GM18511 (cell line): ENCODE results near the gene ZBTB40.

Experiments used
- ATAC-seq: cut with Tn5 transposase; IDR thresholded peaks from one replicate; pipeline ENCODE4 v1.9.1; 2021; ENCODE audit warnings: mild to moderate bottlenecking, moderate library complexity; ENCODE audit not compliant: unreplicated experiment

ZBTB40 gene

GRCh38 chr1:22431965-22432364, 19.7 kb upstream of the ZBTB40 start:
- no peak for ATAC-seq

DNA sequence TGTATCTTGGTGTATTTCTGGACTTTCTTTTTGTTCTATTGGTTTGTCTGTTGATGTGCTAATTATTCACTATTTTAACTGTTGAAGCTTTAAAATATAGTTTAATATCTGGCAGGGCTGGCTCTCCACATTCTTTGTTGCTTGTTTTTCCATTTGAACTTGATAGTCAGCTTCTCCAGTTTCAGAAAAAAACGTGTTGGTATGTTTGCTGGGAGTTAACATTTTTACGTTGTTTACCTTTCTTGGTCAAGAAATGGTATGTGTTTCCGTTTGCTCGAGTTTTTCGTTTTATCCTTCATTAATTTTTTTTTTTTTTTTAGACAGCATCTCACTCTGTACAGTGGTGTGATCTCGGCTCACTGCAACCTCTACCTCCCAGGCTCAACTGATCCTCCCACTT, 16.9 kb upstream of the ZBTB40 start:
- no peak for ATAC-seq

- ATAC-seq = no peak
Observed at GRCh38 chr1:22436948-22437347, 14.7 kb upstream of the ZBTB40 start.

DNA sequence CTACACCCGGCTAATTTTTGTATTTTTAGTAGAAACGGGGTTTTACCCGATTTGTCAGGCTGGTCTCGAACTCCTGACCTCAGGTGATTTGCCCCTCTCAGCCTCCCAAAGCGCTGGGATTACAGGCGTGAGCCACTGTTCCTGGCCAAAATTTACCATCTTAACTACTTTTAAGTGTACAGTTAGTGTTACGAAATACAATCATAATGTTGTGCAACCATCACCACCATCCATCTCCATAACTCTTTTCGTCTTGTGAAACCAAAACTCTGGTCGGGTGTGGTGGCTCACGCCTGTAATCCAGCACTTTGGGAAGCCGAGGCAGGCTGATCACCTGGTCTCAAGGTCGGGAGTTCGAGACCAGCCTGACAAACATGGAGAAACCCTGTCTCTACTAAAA, 14.1 kb upstream of the ZBTB40 start:
- no peak for ATAC-seq

DNA sequence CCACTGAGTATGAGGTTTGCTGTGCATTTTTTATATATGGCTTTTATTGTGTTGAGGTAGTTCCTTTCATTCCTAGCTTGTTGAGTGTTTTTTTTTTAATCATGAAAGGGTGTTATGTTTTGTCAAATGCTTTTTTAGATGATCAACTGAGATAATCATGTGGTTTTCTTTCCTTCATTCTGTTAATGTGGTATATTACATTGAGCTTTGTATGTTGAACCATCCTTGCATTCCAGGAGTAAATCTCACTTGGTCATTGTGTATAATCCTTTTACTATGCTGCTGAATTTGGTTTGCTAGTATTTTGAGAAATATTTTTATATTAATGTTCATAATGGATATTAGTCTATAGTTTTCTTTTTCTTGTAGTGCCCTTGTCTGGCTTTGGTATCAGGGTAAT, 11.1 kb upstream of the ZBTB40 start:
- no peak for ATAC-seq

GRCh38 chr1:22442212-22442894, 9.3 kb upstream of the ZBTB40 start:
- ATAC-seq = no peak

DNA sequence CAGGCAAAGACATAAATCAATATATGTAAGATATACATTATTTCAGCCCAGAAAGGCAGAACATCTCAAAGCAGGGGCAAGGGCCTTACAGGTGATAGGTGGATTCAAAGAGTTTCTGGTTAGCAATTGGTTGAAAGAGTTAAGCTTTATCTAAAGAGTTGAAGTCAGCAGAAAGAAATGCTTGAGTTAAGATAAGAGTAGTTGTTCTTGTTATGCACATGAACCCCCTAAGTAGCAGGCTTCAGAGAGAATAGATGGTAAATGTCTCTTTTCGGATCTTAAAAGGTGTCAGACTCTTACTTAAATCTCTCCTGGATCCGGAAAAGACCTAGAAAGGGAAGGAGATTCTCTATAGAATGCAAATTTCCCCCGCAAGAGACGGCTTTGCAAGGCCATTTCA, 8.3 kb upstream of the ZBTB40 start:
- ATAC-seq = no peak

DNA sequence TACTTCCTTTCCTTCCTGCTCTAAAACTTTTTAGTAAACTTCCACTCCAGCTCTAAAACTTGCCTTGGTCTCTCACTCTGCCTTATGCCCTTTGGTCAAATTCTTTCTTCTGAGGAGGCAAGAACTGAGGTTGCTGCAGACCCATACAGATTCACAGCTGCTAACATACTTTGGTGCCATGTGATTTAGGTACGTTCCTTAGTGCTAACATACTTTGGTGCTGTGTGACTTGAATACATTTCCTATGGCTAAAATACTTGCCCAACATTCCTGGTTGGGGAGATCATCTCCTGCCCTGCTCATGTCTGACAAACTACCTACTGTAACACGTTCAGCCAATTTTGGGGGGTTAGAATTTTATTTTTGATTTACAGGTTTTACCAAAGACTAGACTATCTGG, 6.8 kb upstream of the ZBTB40 start:
- no peak for ATAC-seq

GRCh38 chr1:22447621-22448111, 4.0 kb upstream of the ZBTB40 start:
- no peak for ATAC-seq

DNA sequence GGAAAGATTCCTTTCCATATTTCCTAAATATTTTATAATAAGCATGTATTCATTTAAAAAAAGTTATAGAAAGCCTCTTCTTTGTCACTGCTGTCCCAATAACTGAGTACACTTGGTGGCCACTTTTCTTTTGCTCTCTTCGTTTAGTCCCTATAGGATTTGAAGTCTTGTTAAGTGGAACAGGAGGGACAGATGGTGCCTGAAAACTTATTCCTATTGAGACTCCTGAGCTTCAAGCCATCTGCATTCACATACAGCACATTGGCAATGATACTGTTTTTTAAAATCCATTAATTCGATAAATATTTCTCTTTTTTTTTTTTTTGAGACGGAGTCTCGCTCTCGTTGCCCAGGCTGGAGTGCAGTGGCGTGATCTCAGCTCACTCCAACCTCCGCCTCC, 2.0 kb upstream of the ZBTB40 start:
- no peak for ATAC-seq

DNA sequence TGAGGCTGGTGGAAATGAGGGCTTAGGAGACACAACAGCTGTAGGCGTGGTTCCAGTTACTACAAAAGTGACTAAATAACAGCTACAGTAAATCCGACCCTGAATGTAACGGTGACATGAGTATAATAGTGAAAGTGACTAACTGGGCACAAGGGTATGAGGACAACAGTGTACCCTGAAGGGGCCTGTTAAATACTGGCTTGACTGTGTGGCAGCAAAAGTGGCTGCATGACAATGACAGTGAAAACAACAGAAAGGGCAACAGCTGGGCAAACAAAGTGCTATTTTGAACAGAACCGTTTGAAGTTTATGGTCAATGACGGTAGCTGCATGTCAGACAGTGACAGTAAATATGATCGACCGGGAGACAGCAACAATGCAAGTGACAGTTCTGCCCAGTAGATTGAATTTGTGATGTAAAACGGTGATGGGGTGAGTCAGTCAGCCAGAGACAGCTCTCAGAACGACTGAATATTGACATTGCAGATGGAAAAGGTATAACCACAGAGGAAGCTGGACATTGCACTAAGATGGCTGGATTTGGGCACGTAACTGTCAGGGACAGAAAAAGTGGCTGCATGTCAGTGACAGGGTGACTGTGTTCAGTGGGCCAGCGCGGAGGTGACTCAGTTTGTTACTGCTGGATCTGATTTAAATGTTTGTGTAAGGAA, 1.2 kb upstream of the ZBTB40 start:
- ATAC-seq = no peak

DNA sequence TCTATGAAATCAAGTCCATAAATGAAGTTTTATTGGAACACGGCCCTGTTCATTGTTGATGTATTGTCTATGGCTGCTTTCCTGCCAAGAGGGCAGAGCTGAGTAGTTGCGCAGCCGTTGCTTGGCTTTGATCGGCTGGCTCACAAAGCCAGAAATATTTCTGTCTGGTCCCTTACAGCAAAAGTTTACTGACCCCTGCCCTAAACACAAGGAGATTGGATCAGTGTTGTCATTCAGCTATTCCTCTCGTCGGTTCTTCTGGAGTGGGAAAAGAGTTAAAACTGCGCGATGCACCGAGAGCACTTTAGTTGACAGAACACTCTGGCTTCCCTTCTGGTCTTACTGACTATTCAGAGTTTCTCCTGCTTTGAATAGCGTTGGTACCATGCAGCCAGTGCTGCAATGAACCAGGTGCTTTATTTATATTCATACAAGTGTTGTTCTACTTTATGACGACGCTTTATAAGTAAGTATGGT, 868 bp downstream of the ZBTB40 start:
- ATAC-seq = peak; percentile 22

- no peak for ATAC-seq
Observed at GRCh38 chr1:22453181-22453580, 1.5 kb downstream of the ZBTB40 start.

- ATAC-seq = no peak
Observed at GRCh38 chr1:22454476-22455056, 2.9 kb downstream of the ZBTB40 start.

DNA sequence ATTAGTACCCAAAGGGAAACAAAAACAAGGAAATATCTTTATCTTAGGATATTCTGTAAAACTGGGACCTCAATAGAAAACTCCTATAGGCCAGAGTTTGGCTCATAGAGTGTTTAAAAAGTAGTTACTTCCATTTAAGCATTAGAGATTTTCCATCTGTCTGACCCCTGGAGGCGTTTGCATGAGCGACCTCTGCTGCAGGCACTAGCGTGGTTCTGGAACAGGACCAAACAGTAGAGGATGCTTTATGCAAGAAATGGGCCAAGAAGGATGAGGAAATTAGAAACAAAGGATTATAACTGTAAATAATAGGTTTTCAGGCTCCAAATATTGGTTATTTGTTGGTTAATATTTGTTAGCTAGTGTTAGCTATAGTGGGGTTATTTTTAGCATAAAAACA, 5.7 kb downstream of the ZBTB40 start:
- ATAC-seq = no peak

DNA sequence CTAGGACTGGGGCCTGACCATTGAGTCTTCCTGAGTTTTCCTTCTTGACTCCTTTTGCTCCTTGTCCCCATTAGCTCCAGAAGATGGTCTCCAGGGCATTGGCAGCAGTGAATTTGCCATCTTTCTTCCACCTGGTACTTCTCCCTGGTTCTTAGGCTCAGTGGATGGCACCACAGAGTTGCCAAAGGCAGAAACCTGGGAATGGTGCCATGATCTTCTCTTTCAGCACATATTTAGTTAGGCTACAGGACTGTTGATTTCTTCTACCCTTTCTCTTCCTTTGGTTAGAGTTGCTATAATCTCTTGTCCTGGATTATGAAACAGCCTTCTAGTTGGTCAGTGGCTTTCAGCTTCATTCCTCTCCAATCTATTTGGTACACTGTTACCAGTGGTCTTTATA, 6.2 kb downstream of the ZBTB40 start:
- ATAC-seq = no peak

DNA sequence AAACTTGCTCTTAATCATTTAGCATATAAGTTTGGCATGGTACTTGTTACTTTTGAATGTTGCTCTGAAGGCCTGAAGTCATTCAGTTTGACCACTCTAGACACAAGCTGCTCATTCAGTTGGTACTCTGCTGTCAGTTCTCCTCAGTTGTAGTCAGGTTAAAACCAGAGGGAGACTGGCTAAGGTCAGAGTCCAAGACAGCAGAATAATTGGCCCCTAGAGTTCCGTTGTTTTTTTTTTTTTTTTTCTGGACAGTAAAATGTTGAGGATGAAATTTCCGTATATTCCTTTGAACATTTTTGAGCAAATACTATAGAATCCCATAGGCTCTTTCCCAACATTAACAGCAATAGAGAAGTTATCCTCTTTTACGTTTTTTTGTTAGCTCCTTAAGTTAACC, 9.4 kb downstream of the ZBTB40 start:
- no peak for ATAC-seq

DNA sequence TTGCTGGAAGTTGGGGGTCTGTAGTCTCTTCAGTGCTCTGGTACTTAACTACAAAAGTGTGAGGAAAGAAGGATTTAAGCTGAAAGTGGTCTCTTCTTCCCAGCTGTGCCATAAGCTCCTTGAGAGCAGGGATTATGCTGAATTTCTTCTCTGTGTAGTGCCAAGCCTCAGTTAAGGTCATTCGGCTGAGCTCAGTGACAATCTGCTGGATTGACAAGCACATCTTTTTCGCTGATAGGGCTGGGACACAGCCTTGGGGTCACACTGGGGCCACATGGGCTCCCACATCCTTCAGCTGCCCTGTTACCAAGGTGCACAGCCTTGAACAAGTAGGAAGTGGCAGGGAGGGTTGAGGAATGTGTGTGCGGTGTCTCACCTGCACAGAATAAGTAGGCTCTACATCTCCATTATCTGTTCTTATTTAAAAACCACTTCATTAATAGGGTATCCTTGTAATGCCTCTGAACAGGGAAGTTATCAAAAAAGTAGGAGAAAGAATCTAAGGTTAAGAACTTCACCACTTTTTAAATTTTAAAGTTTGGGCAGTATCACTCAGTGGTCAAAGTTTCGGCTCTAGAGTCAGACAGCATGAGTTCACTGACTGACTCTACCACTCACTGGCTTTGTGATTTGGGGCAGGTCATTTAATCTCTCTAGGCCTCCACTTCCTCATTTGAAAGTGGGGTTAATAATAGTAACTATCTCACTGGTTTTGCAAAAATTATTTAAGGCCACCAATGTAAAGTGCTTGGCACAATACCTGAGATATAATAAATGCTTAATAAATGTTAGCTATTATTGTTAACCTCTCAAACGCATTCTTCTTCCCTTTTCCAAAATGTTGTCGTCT, 10.3 kb downstream of the ZBTB40 start:
- no peak for ATAC-seq

DNA sequence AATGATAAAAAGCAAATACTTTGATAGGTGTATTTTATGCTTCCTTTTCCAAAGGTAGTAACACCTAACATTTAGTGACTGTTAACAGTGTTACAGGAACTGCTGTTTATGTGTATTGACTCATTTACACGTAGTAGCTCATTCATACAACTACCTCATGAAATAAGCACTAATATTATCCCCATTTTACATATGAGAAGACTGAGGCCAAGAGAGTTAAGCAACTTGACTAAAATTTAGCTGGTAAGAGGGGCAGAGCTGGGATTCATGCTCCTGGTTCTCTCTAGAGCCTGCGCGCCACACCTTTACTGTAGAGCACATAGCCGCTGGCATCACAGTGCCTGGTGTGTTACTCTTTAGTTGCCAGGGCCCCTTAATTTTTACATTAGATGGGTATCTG, 11.3 kb downstream of the ZBTB40 start:
- ATAC-seq = no peak

DNA sequence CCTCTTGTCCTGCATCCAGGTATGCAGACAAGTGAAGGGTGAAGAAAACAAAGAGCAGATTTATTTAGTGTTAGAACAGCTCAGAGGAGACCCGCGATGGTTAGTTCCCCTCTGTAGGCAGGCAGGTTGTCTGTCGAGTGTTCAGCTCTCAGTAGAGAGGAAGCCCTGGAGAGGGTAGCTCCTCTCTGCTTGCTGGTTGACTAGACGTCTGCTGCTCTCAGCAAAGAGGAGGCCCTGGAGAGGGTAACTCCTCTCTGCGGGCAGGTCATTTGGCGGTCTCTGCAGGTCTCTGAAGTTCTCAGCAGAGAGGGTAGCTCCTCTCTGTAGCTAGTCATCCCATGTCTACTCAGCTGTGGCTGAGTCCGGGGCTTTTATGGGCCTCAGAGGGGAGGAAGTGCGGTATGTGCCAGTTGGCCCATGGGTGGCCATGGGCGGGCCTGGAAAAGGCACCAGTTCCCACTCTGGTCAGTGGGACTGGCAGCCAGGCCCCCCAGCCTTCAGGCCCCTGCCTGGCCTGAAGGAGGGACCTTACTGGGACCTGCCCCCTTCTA, 13.4 kb downstream of the ZBTB40 start:
- ATAC-seq = no peak

GRCh38 chr1:22465671-22466070, 14.0 kb downstream of the ZBTB40 start:
- ATAC-seq = no peak
